ENCODE results near the gene WDR88. TPM values are rescaled to one million over a fixed set of nuclear protein-coding genes. Genes with fewer than 3 reads are reported as not detected.

WDR88 gene
- total and polyA plus RNA-seq, 2 of the 8 experiments (the other 6 are each of a cell fraction or from before 2014, with no cell fraction given) = not detected

DNA sequence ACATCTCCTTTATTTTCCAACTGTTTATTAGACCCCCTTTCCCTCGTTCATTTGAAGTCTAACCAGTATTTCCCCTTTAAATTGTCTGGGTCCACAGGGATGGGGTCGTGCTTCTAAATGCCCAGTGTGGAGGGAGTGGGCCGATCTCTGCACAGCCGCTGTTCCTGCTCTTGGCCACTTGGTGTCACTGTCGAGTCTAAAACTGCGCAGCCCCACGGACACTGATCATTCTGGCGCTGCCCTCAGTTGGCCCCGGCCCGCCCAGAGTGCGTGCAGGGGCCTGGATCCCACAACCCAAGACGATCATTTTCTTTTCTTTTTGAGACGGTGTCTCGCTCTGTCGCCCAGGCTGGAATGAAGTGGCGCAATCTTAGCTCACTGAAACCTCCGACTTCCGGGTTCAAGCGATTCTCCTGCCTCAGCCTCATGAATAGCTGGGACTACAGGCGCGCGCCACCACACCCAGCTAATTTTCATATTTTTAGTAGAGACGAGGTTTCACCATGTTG lies 12.0 kb downstream of the WDR88 start (continued):
- TF ChIP-seq SP2 (IDR thresholded peaks at IDR 0.05; ENCODE audit: low read length) = no peak
- TF ChIP-seq RFX5 (IDR thresholded peaks at IDR 0.05; ENCODE audit: borderline replicate concordance, low read depth, low read length) = no peak
- TF ChIP-seq CTBP2 (IDR thresholded peaks at IDR 0.05; ENCODE audit: borderline replicate concordance, insufficient read depth, insufficient read length, low read length) = no peak
- no peak for TF ChIP-seq JUND (IDR thresholded peaks at IDR 0.05; ENCODE audit: low read length)
- no peak for TF ChIP-seq SAP30 (IDR thresholded peaks at IDR 0.05; ENCODE audit: insufficient read depth, insufficient replicate concordance, low read length)
- TF ChIP-seq SIN3A (conservative IDR thresholded peaks at IDR 0.05 in 1 of 2, IDR thresholded peaks at IDR 0.05 in 1 of 2; ENCODE audit: low read depth in 1 of 2, low read length in 2 of 2) = no peak
- TF ChIP-seq GABPA (IDR thresholded peaks at IDR 0.05; ENCODE audit: borderline replicate concordance, insufficient read depth, low read length) = peak; percentile 68; the same call in 1 of the 2 replicates
- TF ChIP-seq YY1 (IDR thresholded peaks at IDR 0.05; ENCODE audit: low read depth, low read length) = no peak
- no peak for TF ChIP-seq BCL11A (IDR thresholded peaks at IDR 0.05; ENCODE audit: low read depth in 2 of 2, low read length in 2 of 2)
- TF ChIP-seq RAD21 (IDR thresholded peaks at IDR 0.05 in 1 of 2, conservative IDR thresholded peaks at IDR 0.05 in 1 of 2; ENCODE audit: low read depth in 2 of 2, low read length in 2 of 2) = peak; percentile 86
- TF ChIP-seq RNF2 (IDR thresholded peaks at IDR 0.05; ENCODE audit: borderline replicate concordance, low read depth, low read length, missing control alignments, poor library complexity, severe bottlenecking) = no peak
- TF ChIP-seq TAF1 (IDR thresholded peaks at IDR 0.05; ENCODE audit: low read depth, low read length) = no peak
- TF ChIP-seq GTF2F1 (IDR thresholded peaks at IDR 0.05; ENCODE audit: borderline replicate concordance, low read depth, low read length) = no peak

All from H1 (cell line).